Lung (tissue), 12 donors: ENCODE results near the gene SLC27A3. TPM values are rescaled to one million over a fixed set of nuclear protein-coding genes. Genes with fewer than 3 reads are reported as not detected.

ENCODE experiments used
- ATAC-seq: fragments of 200-7000 bp; cut with Tn5 transposase; one replicate; pipeline ENCODE4 v1.9.1; 2020; ENCODE audit warnings: moderate number of reproducible peaks; ENCODE audit not compliant: insufficient read depth, low FRiP score
- DNase-seq, 3 donors: peaks; one replicate each; pipeline ENCODE4 v3.0.0-alpha.2; 2013 to 2017
- H3K27ac ChIP-seq, 2 donors: one replicate each; pipeline ENCODE4 v1.5.1; 2013; ENCODE audit warnings: mild to moderate bottlenecking in 2 of 2, moderate library complexity in 2 of 2, control low read depth in 1 of 2, inconsistent platforms in 1 of 2, low read depth in 1 of 2, low read length in 1 of 2
- H3K27me3 ChIP-seq, 3 donors: one replicate each; pipeline ENCODE4 v1.5.1; 2013; ENCODE audit warnings: low read length in 2 of 3; ENCODE audit not compliant: control insufficient read depth in 3 of 3, insufficient read depth in 3 of 3
- H3K36me3 ChIP-seq, 4 donors: one replicate each; pipeline ENCODE4 v1.5.1; 2013; ENCODE audit warnings: low read length in 4 of 4, mild to moderate bottlenecking in 1 of 4, moderate library complexity in 1 of 4; ENCODE audit not compliant: control insufficient read depth in 4 of 4, insufficient read depth in 4 of 4
- H3K4me1 ChIP-seq, 5 donors: one replicate each; pipeline ENCODE4 v1.5.1; 2013; ENCODE audit warnings: low read length in 5 of 5, mild to moderate bottlenecking in 2 of 5, moderate library complexity in 1 of 5; ENCODE audit not compliant: control insufficient read depth in 5 of 5, insufficient read depth in 5 of 5
- H3K4me3 ChIP-seq: one replicate; pipeline ENCODE4 v1.5.1; 2013; ENCODE audit warnings: mild to moderate bottlenecking, control low read depth, moderate library complexity
- H3K9ac ChIP-seq, 2 donors: one replicate each; pipeline ENCODE4 v1.5.1; 2013; ENCODE audit warnings: low read length in 2 of 2, control low read depth in 1 of 2; ENCODE audit not compliant: insufficient read depth in 1 of 2
- H3K9me3 ChIP-seq, 4 donors: one replicate each; pipeline ENCODE4 v1.5.1; 2013; ENCODE audit warnings: low read length in 3 of 4, mild to moderate bottlenecking in 1 of 4, moderate library complexity in 1 of 4; ENCODE audit not compliant: control insufficient read depth in 4 of 4, insufficient read depth in 3 of 4
- WGBS, 2 donors: extraction: QIAGEN DNeasy Blood & Tissue Kit; methylation state at CpG; one replicate each; pipeline ENCODE4 v1.1.7; 2013; 5-methylcytosine and 5-hydroxymethylcytosine counted together
- polyA plus RNA-seq, 2 donors: library from polyadenylated mRNA; stranded (reverse); fragments of 200-250 nt; gene quantifications; one replicate each; pipeline ENCODE4 v1.2.1, GENCODE V29; 2013
- total RNA-seq, 2 donors: library from RNA; depleted of rRNA in 1 of 2; stranded (reverse); fragments of >200 nt in 1 of 2; gene quantifications; one replicate each; pipeline ENCODE4 v1.2.1, GENCODE V29; 2014 to 2021
- TF ChIP-seq, protein P1 (sequence below): IDR thresholded peaks from 2 replicates; pipeline ENCODE4 v1.5.1; 2012; ENCODE audit warnings: mild to moderate bottlenecking; ENCODE audit errors: control extremely low read depth, extremely low read depth
- donor health status: control.
- donor health status: control.
- donor health status: Bipolar disorder and iron deficiency.
- donor health status: healthy.
- donor health status: DM: yes; HTN: yes; CAD: no.

Gene SLC27A3
- total and polyA plus RNA-seq, 4 donors: 15.8 to 223 (median 108) TPM

DNA sequence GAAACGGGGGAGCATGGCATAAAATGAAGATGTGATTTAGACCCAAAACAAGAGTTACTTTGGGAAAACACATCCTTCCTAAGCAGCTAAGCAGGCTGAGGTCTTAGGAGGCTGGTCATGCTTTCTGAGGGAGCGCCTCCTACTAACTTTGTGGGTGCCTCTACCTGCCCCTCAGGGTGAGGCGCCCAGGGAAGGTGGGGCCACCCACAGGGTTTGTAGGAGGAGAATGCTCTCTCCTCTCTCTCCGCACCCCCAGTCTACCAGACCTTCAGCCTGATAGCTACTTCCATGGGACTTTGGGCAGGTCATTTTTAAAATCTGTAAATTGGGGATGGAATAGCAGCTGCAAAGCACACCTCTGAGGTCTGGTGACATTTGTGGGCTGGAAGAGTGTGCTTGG is 23.8 kb downstream of the SLC27A3 start:
- TF ChIP-seq, protein P1, sequence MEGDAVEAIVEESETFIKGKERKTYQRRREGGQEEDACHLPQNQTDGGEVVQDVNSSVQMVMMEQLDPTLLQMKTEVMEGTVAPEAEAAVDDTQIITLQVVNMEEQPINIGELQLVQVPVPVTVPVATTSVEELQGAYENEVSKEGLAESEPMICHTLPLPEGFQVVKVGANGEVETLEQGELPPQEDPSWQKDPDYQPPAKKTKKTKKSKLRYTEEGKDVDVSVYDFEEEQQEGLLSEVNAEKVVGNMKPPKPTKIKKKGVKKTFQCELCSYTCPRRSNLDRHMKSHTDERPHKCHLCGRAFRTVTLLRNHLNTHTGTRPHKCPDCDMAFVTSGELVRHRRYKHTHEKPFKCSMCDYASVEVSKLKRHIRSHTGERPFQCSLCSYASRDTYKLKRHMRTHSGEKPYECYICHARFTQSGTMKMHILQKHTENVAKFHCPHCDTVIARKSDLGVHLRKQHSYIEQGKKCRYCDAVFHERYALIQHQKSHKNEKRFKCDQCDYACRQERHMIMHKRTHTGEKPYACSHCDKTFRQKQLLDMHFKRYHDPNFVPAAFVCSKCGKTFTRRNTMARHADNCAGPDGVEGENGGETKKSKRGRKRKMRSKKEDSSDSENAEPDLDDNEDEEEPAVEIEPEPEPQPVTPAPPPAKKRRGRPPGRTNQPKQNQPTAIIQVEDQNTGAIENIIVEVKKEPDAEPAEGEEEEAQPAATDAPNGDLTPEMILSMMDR: no peak
- H3K27me3 ChIP-seq: no peaks in the 10 kb centered on the region
- H3K27ac ChIP-seq: no peak overlapping the region
- H3K4me1 ChIP-seq: peaks cover 0 to 3% (median 0%) of the 10 kb centered on the region in 5 donors
- no peaks in the 10 kb centered on the region for H3K9me3 ChIP-seq
- ATAC-seq: no peak
- peaks cover 0 to 5% (median 0%) of the 10 kb centered on the region in 4 donors for H3K36me3 ChIP-seq
- H3K9ac ChIP-seq: no peak overlapping the region
- no peak for DNase-seq
- H3K4me3 ChIP-seq: no peak overlapping the region
- WGBS, 2 donors: 93 to 95% methylated on average over 4 of the region's 4 CpGs

GRCh38 chr1:153799566-153800465 is 24.6 kb downstream of the SLC27A3 start:
- Histone ChIP-seq H3K36me3 (peaks cover 0 to 5% (median 0%) of the 10 kb centered on the region in 4 donors), H3K9me3 (no peaks in the 10 kb centered on the region), H3K4me3 (no peak overlapping the region), H3K27ac (no peak overlapping the region), H3K9ac (no peak overlapping the region), H3K4me1 (peaks cover 0 to 6% (median 0%) of the 10 kb centered on the region in 5 donors), H3K27me3 (no peaks in the 10 kb centered on the region)
- TF ChIP-seq, protein P1: no peak
- no peak for ATAC-seq
- no peak for DNase-seq
- WGBS, 2 donors: 94 to 95% methylated on average over 27 of the region's 27 CpGs

DNA sequence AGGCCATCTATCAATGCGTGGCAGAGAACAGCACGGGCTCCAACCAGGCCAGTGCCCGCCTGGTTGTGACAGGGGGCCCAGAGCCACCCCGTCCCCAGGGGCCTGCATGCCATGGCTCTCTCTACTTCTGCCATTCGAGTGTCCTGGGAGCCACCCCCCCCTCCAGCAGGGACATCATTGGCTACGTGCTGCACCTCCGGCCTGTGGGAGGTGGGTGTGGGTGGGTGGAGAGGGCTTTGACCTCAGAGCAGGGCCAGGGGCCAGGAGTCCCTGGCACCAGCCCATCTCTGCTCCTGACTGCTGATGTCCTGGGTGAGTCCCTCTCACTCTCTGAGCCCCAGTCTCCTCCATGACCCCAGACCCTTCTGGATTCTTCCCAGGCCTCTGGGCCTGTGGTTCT is 25.3 kb downstream of the SLC27A3 start:
- Histone ChIP-seq H3K9me3 (no peaks in the 10 kb centered on the region), H3K27ac (no peak overlapping the region), H3K36me3 (peaks cover 0 to 5% (median 0%) of the 10 kb centered on the region in 4 donors), H3K9ac (no peak overlapping the region), H3K27me3 (no peaks in the 10 kb centered on the region), H3K4me3 (no peak overlapping the region), H3K4me1 (peaks cover 0 to 11% (median 0%) of the 10 kb centered on the region in 5 donors)
- ATAC-seq (no peak), DNase-seq (no peak)
- WGBS, 2 donors: 89 to 95% methylated on average over 7 of the region's 7 CpGs
- TF ChIP-seq, protein P1: no peak
